ENCODE measurements around the gene SASH1. TPM values are rescaled to one million over a fixed set of nuclear protein-coding genes. Genes with fewer than 3 reads are reported as not detected.

SASH1 gene
- total RNA-seq, 1 experiment from 2014 or later = 33.2 TPM

DNA sequence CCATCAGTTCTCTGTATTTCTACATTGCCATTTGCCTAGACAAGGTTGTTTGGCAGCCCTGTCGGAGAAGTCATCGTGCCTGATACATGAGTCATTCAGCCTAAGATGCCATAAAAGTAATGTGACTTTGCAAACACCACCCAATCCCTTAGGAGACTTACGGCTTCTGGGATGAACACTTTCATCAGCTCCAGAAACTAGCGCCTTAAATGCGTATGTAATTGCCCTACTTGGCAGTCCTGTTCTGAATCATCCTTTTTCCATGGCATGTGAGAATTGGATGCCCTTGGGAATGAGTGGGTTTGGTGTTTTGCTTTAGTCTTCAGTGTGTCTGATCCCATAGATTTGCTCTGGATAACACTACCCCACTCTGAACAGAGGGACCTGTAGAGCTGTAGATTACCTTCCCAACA is 158.5 kb downstream of the SASH1 start:
- Histone ChIP-seq H4K8ac (replicated peaks; ENCODE audit: insufficient read length, low read depth, low read length) (no peak overlapping the region), H2AFZ (ENCODE audit: low read length) (no peak overlapping the region), H2BK120ac (ENCODE audit: low read depth, low read length, poor library complexity, severe bottlenecking) (no peak overlapping the region), H3T11ph (ENCODE audit: low read length) (no peak overlapping the region), H2BK5ac (ENCODE audit: insufficient read length, low read length) (no peak overlapping the region), H3K56ac (ENCODE audit: insufficient read length, low read depth, low read length) (no peak overlapping the region), H3K79me1 (ENCODE audit: insufficient read depth, low read depth, low read length, poor library complexity, severe bottlenecking) (no peaks in the 10 kb centered on the region), H2AK5ac (ENCODE audit: insufficient read length, low read length) (no peak overlapping the region), H2BK15ac (ENCODE audit: low read depth, low read length) (no peak overlapping the region), H3K23me2 (ENCODE audit: insufficient read length, low read depth, low read length, poor library complexity, severe bottlenecking) (no peaks in the 10 kb centered on the region), H4K5ac (ENCODE audit: insufficient read length, low read depth, low read length) (no peak overlapping the region), H3K14ac (ENCODE audit: insufficient read depth, low read length) (no peak overlapping the region), H3K27ac (ENCODE audit: insufficient read length, low read depth, low read length) (no peak overlapping the region), H3K9me3 (ENCODE audit: control insufficient read depth, low read depth, low read length) (no peaks in the 10 kb centered on the region), H3K4ac (ENCODE audit: low read depth, low read length) (no peak overlapping the region), H4K20me1 (ENCODE audit: control insufficient read depth, insufficient read depth, insufficient read length) (no peaks in the 10 kb centered on the region), H3K18ac (ENCODE audit: insufficient read length, low read depth, low read length) (no peak overlapping the region), H3K4me2 (ENCODE audit: insufficient read depth, insufficient read length, low read length) (no peak overlapping the region), H4K91ac (ENCODE audit: insufficient read length, low read depth, low read length) (no peak overlapping the region), H2BK20ac (ENCODE audit: low read depth, low read length, poor library complexity, severe bottlenecking) (no peak overlapping the region), H3K9ac (ENCODE audit: extremely low read depth, insufficient read length, low read length) (no peak overlapping the region), H2BK12ac (ENCODE audit: insufficient read length, low read depth, low read length) (no peak overlapping the region), H3K4me1 (ENCODE audit: insufficient read depth, low read length) (no peaks in the 10 kb centered on the region), H3K79me2 (ENCODE audit: insufficient read depth, low read length) (no peaks in the 10 kb centered on the region), H3K23ac (ENCODE audit: insufficient read length, low read depth, low read length) (no peak overlapping the region), H3K27me3 (ENCODE audit: insufficient read depth, low read length) (no peaks in the 10 kb centered on the region)
- no peak for TF ChIP-seq CTCF (conservative IDR thresholded peaks at IDR 0.05)
- Mint-ChIP-seq H3K4me3 (no peak overlapping the region), H3K4me1 (no peaks in the 10 kb centered on the region; a peak in 1 of 4 replicates), H3K27ac (peak overlapping the region in 1 of 3 experiments; percentile 85; a peak in 1 of 7 replicates), H3K9me3 (no peaks in the 10 kb centered on the region), H3K36me3 (ENCODE audit: insufficient read depth in 1 of 3, low read depth in 3 of 3) (peaks cover 0 to 4% (median 2%) of the 10 kb centered on the region in 3 experiments; a peak in 4 of 7 replicates), H3K27me3 (ENCODE audit: low read depth) (no peaks in the 10 kb centered on the region)
- no peak for DNase-seq
- no CpG with 5 or more reads among the region's 5 CpGs for WGBS (ENCODE audit: extremely low coverage, insufficient read length, low lambda C conversion rate)
